Astrocyte (in vitro differentiated cells and primary cell): ENCODE measurements around the gene CMIP.

ENCODE experiments used
- EZH2 ChIP-seq: IDR thresholded peaks from 2 replicates; pipeline ENCODE4 v1.6.1; 2012; ENCODE audit warnings: mild to moderate bottlenecking, low read length, inconsistent platforms; ENCODE audit not compliant: insufficient read depth
- TF ChIP-seq, protein P1 (sequence below): IDR thresholded peaks from 2 replicates; pipeline ENCODE4 v1.5.1; 2011; ENCODE audit warnings: low read depth, mild to moderate bottlenecking, inconsistent platforms, low read length, moderate library complexity; ENCODE audit not compliant: insufficient read depth

- TF ChIP-seq, protein P1, sequence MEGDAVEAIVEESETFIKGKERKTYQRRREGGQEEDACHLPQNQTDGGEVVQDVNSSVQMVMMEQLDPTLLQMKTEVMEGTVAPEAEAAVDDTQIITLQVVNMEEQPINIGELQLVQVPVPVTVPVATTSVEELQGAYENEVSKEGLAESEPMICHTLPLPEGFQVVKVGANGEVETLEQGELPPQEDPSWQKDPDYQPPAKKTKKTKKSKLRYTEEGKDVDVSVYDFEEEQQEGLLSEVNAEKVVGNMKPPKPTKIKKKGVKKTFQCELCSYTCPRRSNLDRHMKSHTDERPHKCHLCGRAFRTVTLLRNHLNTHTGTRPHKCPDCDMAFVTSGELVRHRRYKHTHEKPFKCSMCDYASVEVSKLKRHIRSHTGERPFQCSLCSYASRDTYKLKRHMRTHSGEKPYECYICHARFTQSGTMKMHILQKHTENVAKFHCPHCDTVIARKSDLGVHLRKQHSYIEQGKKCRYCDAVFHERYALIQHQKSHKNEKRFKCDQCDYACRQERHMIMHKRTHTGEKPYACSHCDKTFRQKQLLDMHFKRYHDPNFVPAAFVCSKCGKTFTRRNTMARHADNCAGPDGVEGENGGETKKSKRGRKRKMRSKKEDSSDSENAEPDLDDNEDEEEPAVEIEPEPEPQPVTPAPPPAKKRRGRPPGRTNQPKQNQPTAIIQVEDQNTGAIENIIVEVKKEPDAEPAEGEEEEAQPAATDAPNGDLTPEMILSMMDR = no peak
- no peak for TF ChIP-seq EZH2
These were observed 299.8 kb downstream of the CMIP start for GRCh38 chr16:81744385-81744784.
